GM12878 (cell line): ENCODE measurements around the gene ZSCAN5B.
A peak's percentile ranks its signal among the peaks of the same experiment; 100 is the strongest.

Source experiments
- CBX5 ChIP-seq: sonication (generic); IDR thresholded peaks from 2 replicates; pipeline ENCODE4 v1.6.1; 2016; ENCODE audit warnings: low read depth, moderate library complexity, mild to moderate bottlenecking, inconsistent platforms
- CREB1 ChIP-seq: IDR thresholded peaks from 2 replicates; pipeline ENCODE4 v1.6.1; 2012; ENCODE audit warnings: low read depth, mild to moderate bottlenecking, inconsistent platforms
- EGR1 ChIP-seq, 2 experiments: IDR thresholded peaks; 1 replicate in 1 of 2; 2 replicates in 1 of 2; pipeline ENCODE4 v1.6.1; 2011 to 2012; ENCODE audit warnings: low read depth in 2 of 2, low read length in 2 of 2, borderline replicate concordance in 1 of 2, mild to moderate bottlenecking in 1 of 2, moderate library complexity in 1 of 2
- EZH2 ChIP-seq: IDR thresholded peaks from 2 replicates; pipeline ENCODE4 v1.6.1; 2012; ENCODE audit warnings: low read depth, mild to moderate bottlenecking, control low read depth, inconsistent platforms, low read length, borderline replicate concordance; ENCODE audit not compliant: control insufficient read depth
- HSF1 ChIP-seq: fragments of 150-350 bp; IDR thresholded peaks from 2 replicates; pipeline ENCODE4 v1.6.1; 2014; ENCODE audit warnings: mild to moderate bottlenecking, low read depth, low read length
- MAX ChIP-seq: IDR thresholded peaks from 2 replicates; pipeline ENCODE4 v1.6.1; 2012; ENCODE audit warnings: low read depth, low read length, improper control_type of control experiment
- MLLT1 ChIP-seq: fragments of 450-650 bp; IDR thresholded peaks from 2 replicates; pipeline ENCODE4 v1.6.1; 2016; ENCODE audit warnings: mild to moderate bottlenecking
- MTA3 ChIP-seq: IDR thresholded peaks from 2 replicates; pipeline ENCODE4 v1.6.1; 2012; ENCODE audit warnings: low read length, inconsistent platforms, borderline replicate concordance
- POLR2A ChIP-seq: IDR thresholded peaks from 2 replicates; pipeline ENCODE4 v1.6.1; 2011; ENCODE audit warnings: low read depth, mild to moderate bottlenecking, low read length
- TF ChIP-seq, protein P1 (sequence below): fragments of 450-650 bp; conservative IDR thresholded peaks from 2 replicates; pipeline ENCODE4 v1.6.1; 2017; ENCODE audit warnings: mild to moderate bottlenecking, moderate library complexity
- TF ChIP-seq, protein P2 (sequence below), 3 experiments: IDR thresholded peaks in 2 of 3; conservative IDR thresholded peaks in 1 of 3; 2 replicates each; pipeline ENCODE4 v1.5.1; 2011; ENCODE audit warnings: low read depth in 3 of 3, low read length in 3 of 3, mild to moderate bottlenecking in 3 of 3, control low read depth in 2 of 3, moderate library complexity in 2 of 3, inconsistent platforms in 1 of 3, mixed read lengths in 1 of 3; ENCODE audit not compliant: control insufficient read depth in 2 of 3, insufficient read depth in 1 of 3; ENCODE audit errors: extremely low read depth in 1 of 3

DNA sequence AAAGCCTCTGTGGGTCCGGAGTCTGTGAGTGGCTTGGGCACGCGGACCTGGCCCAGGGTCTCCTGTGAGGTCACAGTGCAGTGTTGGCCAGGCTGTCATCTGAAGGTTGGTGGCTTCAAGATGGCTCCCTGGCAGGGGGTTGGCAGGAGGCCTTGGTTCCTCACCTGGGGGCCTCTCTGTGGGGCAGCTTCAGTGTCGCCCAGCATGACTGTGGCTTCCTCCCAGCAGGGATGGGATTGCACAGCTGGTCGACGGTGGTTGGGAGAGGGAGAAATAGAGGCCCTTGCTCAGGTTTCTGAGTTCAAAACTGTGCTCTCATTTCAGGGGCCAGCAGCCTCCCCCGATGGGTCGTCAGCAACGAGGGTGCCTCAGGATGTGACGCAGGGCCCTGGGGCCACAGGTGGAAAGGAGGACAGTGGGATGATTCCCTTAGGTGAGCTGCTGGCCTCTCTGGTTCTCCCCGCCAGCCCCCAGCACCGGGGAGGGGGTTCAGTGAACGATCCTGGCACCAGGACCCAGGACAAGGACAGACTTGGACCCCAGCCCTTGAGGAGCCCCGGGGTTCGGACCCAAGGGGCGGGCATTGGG, 39.3 kb downstream of the ZSCAN5B start:
- TF ChIP-seq MAX (no peak), CBX5 (no peak), MTA3 (no peak), CREB1 (no peak), EGR1 (IDR thresholded peaks at IDR 0.05; ENCODE audit: borderline replicate concordance in 1 of 2, low read depth in 2 of 2, low read length in 2 of 2) (no peak), MLLT1 (no peak), EZH2 (no peak), HSF1 (no peak), POLR2A (0 out of 2 replicates have a peak, but pooled peaks have one; percentile 16)
- TF ChIP-seq, protein P1, sequence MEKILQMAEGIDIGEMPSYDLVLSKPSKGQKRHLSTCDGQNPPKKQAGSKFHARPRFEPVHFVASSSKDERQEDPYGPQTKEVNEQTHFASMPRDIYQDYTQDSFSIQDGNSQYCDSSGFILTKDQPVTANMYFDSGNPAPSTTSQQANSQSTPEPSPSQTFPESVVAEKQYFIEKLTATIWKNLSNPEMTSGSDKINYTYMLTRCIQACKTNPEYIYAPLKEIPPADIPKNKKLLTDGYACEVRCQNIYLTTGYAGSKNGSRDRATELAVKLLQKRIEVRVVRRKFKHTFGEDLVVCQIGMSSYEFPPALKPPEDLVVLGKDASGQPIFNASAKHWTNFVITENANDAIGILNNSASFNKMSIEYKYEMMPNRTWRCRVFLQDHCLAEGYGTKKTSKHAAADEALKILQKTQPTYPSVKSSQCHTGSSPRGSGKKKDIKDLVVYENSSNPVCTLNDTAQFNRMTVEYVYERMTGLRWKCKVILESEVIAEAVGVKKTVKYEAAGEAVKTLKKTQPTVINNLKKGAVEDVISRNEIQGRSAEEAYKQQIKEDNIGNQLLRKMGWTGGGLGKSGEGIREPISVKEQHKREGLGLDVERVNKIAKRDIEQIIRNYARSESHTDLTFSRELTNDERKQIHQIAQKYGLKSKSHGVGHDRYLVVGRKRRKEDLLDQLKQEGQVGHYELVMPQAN, result no peak
- TF ChIP-seq, protein P2, sequence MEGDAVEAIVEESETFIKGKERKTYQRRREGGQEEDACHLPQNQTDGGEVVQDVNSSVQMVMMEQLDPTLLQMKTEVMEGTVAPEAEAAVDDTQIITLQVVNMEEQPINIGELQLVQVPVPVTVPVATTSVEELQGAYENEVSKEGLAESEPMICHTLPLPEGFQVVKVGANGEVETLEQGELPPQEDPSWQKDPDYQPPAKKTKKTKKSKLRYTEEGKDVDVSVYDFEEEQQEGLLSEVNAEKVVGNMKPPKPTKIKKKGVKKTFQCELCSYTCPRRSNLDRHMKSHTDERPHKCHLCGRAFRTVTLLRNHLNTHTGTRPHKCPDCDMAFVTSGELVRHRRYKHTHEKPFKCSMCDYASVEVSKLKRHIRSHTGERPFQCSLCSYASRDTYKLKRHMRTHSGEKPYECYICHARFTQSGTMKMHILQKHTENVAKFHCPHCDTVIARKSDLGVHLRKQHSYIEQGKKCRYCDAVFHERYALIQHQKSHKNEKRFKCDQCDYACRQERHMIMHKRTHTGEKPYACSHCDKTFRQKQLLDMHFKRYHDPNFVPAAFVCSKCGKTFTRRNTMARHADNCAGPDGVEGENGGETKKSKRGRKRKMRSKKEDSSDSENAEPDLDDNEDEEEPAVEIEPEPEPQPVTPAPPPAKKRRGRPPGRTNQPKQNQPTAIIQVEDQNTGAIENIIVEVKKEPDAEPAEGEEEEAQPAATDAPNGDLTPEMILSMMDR (IDR thresholded peaks at IDR 0.05 in 2 of 3, conservative IDR thresholded peaks at IDR 0.05 in 1 of 3; ENCODE audit: control insufficient read depth in 2 of 3, extremely low read depth in 1 of 3, insufficient read depth in 1 of 3, low read depth in 3 of 3, low read length in 3 of 3), result no peak
